Mammary epithelial cell (primary cell): ENCODE data around the gene EEF1AKMT1.

Experiments used
- CTCF ChIP-seq, 2 donors: IDR thresholded peaks in 1 of 2; conservative IDR thresholded peaks in 1 of 2; 2 replicates each; pipeline ENCODE4 v1.5.1; 2011 to 2012; ENCODE audit warnings: inconsistent platforms in 2 of 2, low read length in 2 of 2, mild to moderate bottlenecking in 2 of 2, control low read depth in 1 of 2, low read depth in 1 of 2; ENCODE audit not compliant: insufficient read depth in 1 of 2; ENCODE audit errors: extremely low read depth in 1 of 2
- EZH2 ChIP-seq: IDR thresholded peaks from 2 replicates; pipeline ENCODE4 v1.6.1; 2012; ENCODE audit warnings: low read length, inconsistent platforms, borderline replicate concordance

- TF ChIP-seq CTCF (conservative IDR thresholded peaks at IDR 0.05 in 1 of 2, IDR thresholded peaks at IDR 0.05 in 1 of 2; ENCODE audit: extremely low read depth in 1 of 2, insufficient read depth in 1 of 2, low read depth in 1 of 2, low read length in 2 of 2) (no peak), EZH2 (no peak)
Observed at GRCh38 chr13:20773194-20774080, at the start of gene EEF1AKMT1.
